ENCODE results near the gene LEO1. TPM values are rescaled to one million over a fixed set of nuclear protein-coding genes. Genes with fewer than 3 reads are reported as not detected.

Gene LEO1
- total and polyA plus RNA-seq, 2 of the 13 experiments (the other 11 are each of a cell fraction or from before 2014, with no cell fraction given), result 17.0 to 60.3 TPM

- TF ChIP-seq, protein P1, sequence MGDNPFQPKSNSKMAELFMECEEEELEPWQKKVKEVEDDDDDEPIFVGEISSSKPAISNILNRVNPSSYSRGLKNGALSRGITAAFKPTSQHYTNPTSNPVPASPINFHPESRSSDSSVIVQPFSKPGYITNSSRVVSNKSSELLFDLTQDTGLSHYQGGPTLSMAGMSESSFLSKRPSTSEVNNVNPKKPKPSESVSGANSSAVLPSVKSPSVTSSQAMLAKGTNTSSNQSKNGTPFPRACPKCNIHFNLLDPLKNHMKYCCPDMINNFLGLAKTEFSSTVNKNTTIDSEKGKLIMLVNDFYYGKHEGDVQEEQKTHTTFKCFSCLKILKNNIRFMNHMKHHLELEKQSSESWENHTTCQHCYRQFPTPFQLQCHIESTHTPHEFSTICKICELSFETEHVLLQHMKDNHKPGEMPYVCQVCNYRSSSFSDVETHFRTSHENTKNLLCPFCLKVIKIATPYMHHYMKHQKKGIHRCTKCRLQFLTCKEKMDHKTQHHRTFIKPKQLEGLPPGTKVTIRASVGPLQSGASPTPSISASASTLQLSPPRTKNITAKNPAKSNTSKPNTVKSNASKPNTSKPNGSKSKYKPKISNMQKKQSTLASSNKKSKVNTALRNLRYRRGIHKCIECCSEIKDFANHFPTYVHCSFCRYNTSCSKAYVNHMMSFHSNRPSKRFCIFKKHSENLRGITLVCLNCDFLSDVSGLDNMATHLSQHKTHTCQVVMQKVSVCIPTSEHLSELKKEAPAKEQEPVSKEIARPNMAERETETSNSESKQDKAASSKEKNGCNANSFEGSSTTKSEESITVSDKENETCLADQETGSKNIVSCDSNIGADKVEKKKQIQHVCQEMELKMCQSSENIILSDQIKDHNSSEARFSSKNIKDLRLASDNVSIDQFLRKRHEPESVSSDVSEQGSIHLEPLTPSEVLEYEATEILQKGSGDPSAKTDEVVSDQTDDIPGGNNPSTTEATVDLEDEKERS (CRISPR knock-in tag; IDR thresholded peaks at IDR 0.05), result no peak
- TF ChIP-seq ZBTB43 (CRISPR knock-in tag; conservative IDR thresholded peaks at IDR 0.05), result 0 out of 2 replicates have a peak, but pooled peaks have one; percentile 50
- peak; percentile 26; the same call in 1 of the 2 replicates for TF ChIP-seq TGIF2 (CRISPR knock-in tag; IDR thresholded peaks at IDR 0.05)
- TF ChIP-seq HNF4A (CRISPR knock-in tag; IDR thresholded peaks at IDR 0.05), result 0 out of 2 replicates have a peak, but pooled peaks have one; percentile 13
- peak; percentile 82 for TF ChIP-seq CTCF (CRISPR knock-in tag; IDR thresholded peaks at IDR 0.05)
- no peak for TF ChIP-seq ZNF550 (CRISPR knock-in tag; IDR thresholded peaks at IDR 0.05; ENCODE audit: borderline replicate concordance)
- TF ChIP-seq ZFP36L2 (CRISPR knock-in tag; IDR thresholded peaks at IDR 0.05), result no peak
- no peak for TF ChIP-seq SP140L (CRISPR knock-in tag; IDR thresholded peaks at IDR 0.05; ENCODE audit: borderline replicate concordance)
- peak; percentile 64; the same call in 1 of the 2 replicates for TF ChIP-seq MIXL1 (CRISPR knock-in tag; IDR thresholded peaks at IDR 0.05)
- TF ChIP-seq, protein P2, sequence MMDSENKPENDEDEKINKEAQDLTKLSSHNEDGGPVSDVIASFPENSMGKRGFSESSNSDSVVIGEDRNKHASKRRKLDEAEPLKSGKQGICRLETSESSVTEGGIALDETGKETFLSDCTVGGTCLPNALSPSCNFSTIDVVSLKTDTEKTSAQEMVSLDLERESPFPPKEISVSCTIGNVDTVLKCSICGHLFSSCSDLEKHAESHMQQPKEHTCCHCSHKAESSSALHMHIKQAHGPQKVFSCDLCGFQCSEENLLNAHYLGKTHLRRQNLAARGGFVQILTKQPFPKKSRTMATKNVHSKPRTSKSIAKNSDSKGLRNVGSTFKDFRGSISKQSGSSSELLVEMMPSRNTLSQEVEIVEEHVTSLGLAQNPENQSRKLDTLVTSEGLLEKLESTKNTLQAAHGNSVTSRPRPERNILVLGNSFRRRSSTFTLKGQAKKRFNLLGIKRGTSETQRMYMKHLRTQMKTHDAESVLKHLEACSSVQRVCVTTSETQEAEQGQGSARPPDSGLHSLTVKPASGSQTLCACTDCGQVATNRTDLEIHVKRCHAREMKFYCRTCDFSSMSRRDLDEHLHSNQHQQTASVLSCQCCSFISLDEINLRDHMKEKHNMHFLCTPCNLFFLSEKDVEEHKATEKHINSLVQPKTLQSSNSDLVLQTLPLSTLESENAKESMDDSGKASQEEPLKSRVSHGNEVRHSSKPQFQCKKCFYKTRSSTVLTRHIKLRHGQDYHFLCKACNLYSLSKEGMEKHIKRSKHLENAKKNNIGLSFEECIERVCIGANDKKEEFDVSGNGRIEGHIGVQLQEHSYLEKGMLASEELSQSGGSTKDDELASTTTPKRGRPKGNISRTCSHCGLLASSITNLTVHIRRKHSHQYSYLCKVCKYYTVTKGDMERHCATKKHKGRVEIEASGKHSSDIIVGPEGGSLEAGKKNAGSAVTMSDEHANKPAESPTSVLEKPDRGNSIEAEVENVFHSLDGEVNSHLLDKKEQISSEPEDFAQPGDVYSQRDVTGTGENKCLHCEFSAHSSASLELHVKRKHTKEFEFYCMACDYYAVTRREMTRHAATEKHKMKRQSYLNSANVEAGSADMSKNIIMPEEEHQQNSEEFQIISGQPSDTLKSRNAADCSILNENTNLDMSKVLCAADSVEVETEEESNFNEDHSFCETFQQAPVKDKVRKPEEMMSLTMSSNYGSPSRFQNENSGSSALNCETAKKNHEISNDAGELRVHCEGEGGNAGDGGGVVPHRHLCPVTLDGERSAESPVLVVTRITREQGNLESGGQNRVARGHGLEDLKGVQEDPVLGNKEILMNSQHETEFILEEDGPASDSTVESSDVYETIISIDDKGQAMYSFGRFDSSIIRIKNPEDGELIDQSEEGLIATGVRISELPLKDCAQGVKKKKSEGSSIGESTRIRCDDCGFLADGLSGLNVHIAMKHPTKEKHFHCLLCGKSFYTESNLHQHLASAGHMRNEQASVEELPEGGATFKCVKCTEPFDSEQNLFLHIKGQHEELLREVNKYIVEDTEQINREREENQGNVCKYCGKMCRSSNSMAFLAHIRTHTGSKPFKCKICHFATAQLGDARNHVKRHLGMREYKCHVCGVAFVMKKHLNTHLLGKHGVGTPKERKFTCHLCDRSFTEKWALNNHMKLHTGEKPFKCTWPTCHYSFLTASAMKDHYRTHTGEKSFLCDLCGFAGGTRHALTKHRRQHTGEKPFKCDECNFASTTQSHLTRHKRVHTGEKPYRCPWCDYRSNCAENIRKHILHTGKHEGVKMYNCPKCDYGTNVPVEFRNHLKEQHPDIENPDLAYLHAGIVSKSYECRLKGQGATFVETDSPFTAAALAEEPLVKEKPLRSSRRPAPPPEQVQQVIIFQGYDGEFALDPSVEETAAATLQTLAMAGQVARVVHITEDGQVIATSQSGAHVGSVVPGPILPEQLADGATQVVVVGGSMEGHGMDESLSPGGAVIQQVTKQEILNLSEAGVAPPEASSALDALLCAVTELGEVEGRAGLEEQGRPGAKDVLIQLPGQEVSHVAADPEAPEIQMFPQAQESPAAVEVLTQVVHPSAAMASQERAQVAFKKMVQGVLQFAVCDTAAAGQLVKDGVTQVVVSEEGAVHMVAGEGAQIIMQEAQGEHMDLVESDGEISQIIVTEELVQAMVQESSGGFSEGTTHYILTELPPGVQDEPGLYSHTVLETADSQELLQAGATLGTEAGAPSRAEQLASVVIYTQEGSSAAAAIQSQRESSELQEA (CRISPR knock-in tag; IDR thresholded peaks at IDR 0.05; ENCODE audit: not compliant biosample characterization), result no peak
- no peak for TF ChIP-seq HMG20A (CRISPR knock-in tag; IDR thresholded peaks at IDR 0.05; ENCODE audit: borderline replicate concordance)
- TF ChIP-seq RBFOX2 (IDR thresholded peaks at IDR 0.05; ENCODE audit: low read depth, low read length), result peak; percentile 32; the same call in 1 of the 2 replicates
- peak; percentile 55; the same call in 1 of the 2 replicates for TF ChIP-seq ZKSCAN8 (CRISPR knock-in tag; IDR thresholded peaks at IDR 0.05; ENCODE audit: borderline replicate concordance)
Measured at GRCh38 chr15:51982013-51982769, 10.6 kb upstream of the LEO1 start (continued).

All from HepG2 (cell line).